Panc1 (cell line): Measurements from ENCODE around the gene SHC1. TPM values are rescaled to one million over a fixed set of nuclear protein-coding genes. Genes with fewer than 3 reads are reported as not detected.

Source experiments
- ATAC-seq: fragments of 200-7000 bp; cut with Tn5 transposase; 2 replicates; pipeline ENCODE4 v1.9.1; 2020; ENCODE audit warnings: mild to moderate bottlenecking, moderate library complexity
- BruUV-seq: library from RNA; stranded (reverse); fragments of 400-500 nt; replicated peaks from 2 replicates; lab custom pipeline; 2021; lab: Mats Ljungman, UMichigan
- CTCF ChIA-PET: fragments of 300-600 bp; sonication (Branson Sonifier 250); formaldehyde crosslinking; loops from one replicate; lab custom pipeline; 2022; ENCODE audit warnings: antibody characterized with exemption; lab: Charles Lee
- POLR2A ChIA-PET: fragments of 300-600 bp; sonication (Branson Sonifier 250); formaldehyde crosslinking; loops from one replicate; lab custom pipeline; 2022; ENCODE audit warnings: antibody characterized with exemption; lab: Charles Lee
- DNase-seq: peaks from one replicate; pipeline ENCODE4 v3.0.0-alpha.2; 2010; ENCODE audit warnings: low read depth, low spot score
- H3K27ac ChIP-seq: 2 replicates; pipeline ENCODE4 v1.5.1; 2011; ENCODE audit warnings: mild to moderate bottlenecking, low read length, inconsistent platforms
- H3K27me3 ChIP-seq: fragments of 200-500 bp; sonication (Bioruptor generic); 2 replicates; pipeline ENCODE4 v1.6.0; 2014; ENCODE audit warnings: low read length, inconsistent platforms; ENCODE audit not compliant: control insufficient read depth, insufficient read depth
- H3K36me3 ChIP-seq: fragments of 200-500 bp; sonication (Bioruptor generic); 2 replicates; pipeline ENCODE4 v1.5.1; 2014; ENCODE audit warnings: inconsistent platforms, mild to moderate bottlenecking, low read length, moderate library complexity; ENCODE audit not compliant: control insufficient read depth, insufficient read depth
- H3K4me1 ChIP-seq: 2 replicates; pipeline ENCODE4 v1.5.1; 2011; ENCODE audit warnings: inconsistent platforms, mild to moderate bottlenecking, low read length, moderate library complexity; ENCODE audit not compliant: control insufficient read depth, insufficient read depth
- H3K4me3 ChIP-seq, 2 experiments: 2 replicates each; pipeline ENCODE4 v1.5.1; 2011 to 2012; ENCODE audit warnings: low read depth in 2 of 2, low read length in 2 of 2, mild to moderate bottlenecking in 2 of 2, inconsistent platforms in 1 of 2, moderate library complexity in 1 of 2
- H3K9me3 ChIP-seq: fragments of 200-500 bp; sonication (Bioruptor generic); 2 replicates; pipeline ENCODE4 v1.5.1; 2014; ENCODE audit warnings: low read depth, mild to moderate bottlenecking, inconsistent platforms, low read length, moderate library complexity; ENCODE audit not compliant: control insufficient read depth, insufficient read depth
- POLR2AphosphoS5 ChIP-seq: IDR thresholded peaks from 2 replicates; pipeline ENCODE4 v1.6.1; 2012; ENCODE audit warnings: mild to moderate bottlenecking, low read depth, low read length, moderate library complexity
- SIN3A ChIP-seq: IDR thresholded peaks from 2 replicates; pipeline ENCODE4 v1.6.1; 2012; ENCODE audit warnings: low read depth, mild to moderate bottlenecking, low read length, moderate library complexity, borderline replicate concordance; ENCODE audit not compliant: insufficient read depth
- TCF7L2 ChIP-seq: IDR thresholded peaks from 2 replicates; pipeline ENCODE4 v1.6.1; 2011; ENCODE audit warnings: mild to moderate bottlenecking, low read depth, low read length, inconsistent platforms
- in situ Hi-C: cut with HindIII; loops from 2 replicates; pipeline ENCODE4 v1.10.0; 2016; ENCODE audit warnings: low sequenced_read_pairs, low pct_unique_long_range_greater_than_20kb
- intact Hi-C: fragments of 100-400 bp; cut with micrococcal nuclease; formaldehyde crosslinking; loops from one replicate; pipeline ENCODE4 v1.10.0; 2022; ENCODE audit not compliant: unreplicated experiment
- total RNA-seq: library from RNA; stranded (reverse); gene quantifications from one replicate; pipeline ENCODE4 v1.2.1, GENCODE V29; 2021; ENCODE audit not compliant: unreplicated experiment
- TF ChIP-seq, protein P1 (sequence below), 2 experiments: IDR thresholded peaks; 2 replicates each; pipeline ENCODE4 v1.6.1; 2011 to 2012; ENCODE audit warnings: low read depth in 2 of 2, control low read depth in 1 of 2, low read length in 1 of 2, mild to moderate bottlenecking in 1 of 2, moderate library complexity in 1 of 2; ENCODE audit not compliant: insufficient read depth in 1 of 2
- TF ChIP-seq, protein P2 (sequence below): fragments of 450-650 bp; IDR thresholded peaks from 2 replicates; pipeline ENCODE4 v1.5.1; 2017; ENCODE audit warnings: mild to moderate bottlenecking

SHC1 gene
- total RNA-seq, 1 experiment from 2014 or later: 373 TPM

DNA sequence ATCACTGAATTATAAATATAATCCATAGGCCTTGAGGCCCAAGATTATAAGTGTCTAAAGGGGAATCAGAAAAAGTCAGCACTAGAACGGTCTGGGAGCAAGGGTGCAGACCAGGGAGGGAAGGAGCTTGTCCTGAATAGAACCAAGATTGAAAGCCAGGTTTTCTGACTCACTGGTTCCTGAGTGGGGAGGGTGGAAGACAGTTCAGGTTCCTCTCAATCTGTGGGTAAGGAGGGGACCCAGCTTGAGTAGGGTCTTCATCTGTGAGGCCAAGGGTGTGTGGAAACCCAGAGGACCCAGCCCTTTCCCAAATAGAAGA lies 23.7 kb upstream of the SHC1 start:
- CTCF ChIA-PET: interaction anchor here (0.6 to 0.8 kb wide), 2 partner anchors 23 to 90 kb away, joined by 3 read pairs; no protein-coding TSS in a partner anchor
- Histone ChIP-seq H3K27ac (peak overlapping the region; percentile 48; the same call in 1 of the 2 replicates), H3K4me3 (no peak overlapping the region), H3K9me3 (no peaks in the 10 kb centered on the region), H3K4me1 (peaks cover 8% of the 10 kb centered on the region), H3K27me3 (no peaks in the 10 kb centered on the region), H3K36me3 (peaks cover 4% of the 10 kb centered on the region; the same call in 1 of the 2 replicates)
- in situ Hi-C loops (no loop called here), intact Hi-C loops (no loop called here)
- DNase-seq (no peak), ATAC-seq (no peak)
- POLR2A ChIA-PET: interaction anchor here (1.2 kb wide), 1 partner anchor 20 kb away, joined by 3 read pairs; no protein-coding TSS in a partner anchor
- BruUV-seq: no TSS peak
- TF ChIP-seq, protein P1, sequence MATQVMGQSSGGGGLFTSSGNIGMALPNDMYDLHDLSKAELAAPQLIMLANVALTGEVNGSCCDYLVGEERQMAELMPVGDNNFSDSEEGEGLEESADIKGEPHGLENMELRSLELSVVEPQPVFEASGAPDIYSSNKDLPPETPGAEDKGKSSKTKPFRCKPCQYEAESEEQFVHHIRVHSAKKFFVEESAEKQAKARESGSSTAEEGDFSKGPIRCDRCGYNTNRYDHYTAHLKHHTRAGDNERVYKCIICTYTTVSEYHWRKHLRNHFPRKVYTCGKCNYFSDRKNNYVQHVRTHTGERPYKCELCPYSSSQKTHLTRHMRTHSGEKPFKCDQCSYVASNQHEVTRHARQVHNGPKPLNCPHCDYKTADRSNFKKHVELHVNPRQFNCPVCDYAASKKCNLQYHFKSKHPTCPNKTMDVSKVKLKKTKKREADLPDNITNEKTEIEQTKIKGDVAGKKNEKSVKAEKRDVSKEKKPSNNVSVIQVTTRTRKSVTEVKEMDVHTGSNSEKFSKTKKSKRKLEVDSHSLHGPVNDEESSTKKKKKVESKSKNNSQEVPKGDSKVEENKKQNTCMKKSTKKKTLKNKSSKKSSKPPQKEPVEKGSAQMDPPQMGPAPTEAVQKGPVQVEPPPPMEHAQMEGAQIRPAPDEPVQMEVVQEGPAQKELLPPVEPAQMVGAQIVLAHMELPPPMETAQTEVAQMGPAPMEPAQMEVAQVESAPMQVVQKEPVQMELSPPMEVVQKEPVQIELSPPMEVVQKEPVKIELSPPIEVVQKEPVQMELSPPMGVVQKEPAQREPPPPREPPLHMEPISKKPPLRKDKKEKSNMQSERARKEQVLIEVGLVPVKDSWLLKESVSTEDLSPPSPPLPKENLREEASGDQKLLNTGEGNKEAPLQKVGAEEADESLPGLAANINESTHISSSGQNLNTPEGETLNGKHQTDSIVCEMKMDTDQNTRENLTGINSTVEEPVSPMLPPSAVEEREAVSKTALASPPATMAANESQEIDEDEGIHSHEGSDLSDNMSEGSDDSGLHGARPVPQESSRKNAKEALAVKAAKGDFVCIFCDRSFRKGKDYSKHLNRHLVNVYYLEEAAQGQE (IDR thresholded peaks at IDR 0.05; ENCODE audit: insufficient read depth in 1 of 2, low read depth in 2 of 2, low read length in 1 of 2): no peak
- TF ChIP-seq, protein P2, sequence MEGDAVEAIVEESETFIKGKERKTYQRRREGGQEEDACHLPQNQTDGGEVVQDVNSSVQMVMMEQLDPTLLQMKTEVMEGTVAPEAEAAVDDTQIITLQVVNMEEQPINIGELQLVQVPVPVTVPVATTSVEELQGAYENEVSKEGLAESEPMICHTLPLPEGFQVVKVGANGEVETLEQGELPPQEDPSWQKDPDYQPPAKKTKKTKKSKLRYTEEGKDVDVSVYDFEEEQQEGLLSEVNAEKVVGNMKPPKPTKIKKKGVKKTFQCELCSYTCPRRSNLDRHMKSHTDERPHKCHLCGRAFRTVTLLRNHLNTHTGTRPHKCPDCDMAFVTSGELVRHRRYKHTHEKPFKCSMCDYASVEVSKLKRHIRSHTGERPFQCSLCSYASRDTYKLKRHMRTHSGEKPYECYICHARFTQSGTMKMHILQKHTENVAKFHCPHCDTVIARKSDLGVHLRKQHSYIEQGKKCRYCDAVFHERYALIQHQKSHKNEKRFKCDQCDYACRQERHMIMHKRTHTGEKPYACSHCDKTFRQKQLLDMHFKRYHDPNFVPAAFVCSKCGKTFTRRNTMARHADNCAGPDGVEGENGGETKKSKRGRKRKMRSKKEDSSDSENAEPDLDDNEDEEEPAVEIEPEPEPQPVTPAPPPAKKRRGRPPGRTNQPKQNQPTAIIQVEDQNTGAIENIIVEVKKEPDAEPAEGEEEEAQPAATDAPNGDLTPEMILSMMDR: no peak
- TF ChIP-seq POLR2AphosphoS5 (no peak), TCF7L2 (no peak), SIN3A (no peak)

DNA sequence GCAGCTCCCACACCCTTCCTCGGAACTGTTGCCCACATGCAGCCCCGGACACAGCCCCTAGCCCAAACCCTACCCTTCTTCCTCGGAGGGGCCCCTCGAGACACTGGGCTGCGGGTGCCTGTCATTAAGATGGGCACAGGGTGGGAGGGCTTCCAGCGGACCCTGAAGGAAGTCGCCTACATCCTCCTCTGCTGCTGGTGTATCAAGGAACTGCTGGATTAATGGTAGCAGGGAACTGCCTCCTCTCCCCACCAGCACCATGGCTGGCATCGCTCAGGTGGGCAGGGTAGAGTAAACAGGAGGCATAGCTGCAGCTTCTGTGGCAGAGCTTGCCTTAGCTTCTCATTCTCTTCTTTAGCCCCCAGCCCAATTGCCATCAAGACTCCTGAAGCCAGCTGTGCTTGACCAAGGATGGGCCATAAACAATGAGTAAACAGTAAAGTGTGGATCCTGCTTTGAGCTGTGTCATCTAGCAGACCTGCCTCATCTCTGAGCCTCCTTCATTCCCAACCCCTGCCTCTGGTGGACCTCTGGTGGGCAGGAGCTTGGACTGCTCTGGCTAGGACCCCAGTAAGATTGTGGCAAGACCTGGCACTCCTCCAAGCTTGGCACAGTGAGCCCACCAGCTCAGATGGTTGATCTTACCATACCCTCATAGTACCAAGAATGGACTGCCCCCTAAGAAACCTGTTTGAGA lies 23.2 kb upstream of the SHC1 start, which contains the start of gene LENEP:
Gene LENEP, plus strand, starts transcription at position 15 of the 697 bp plus-strand sequence. Its CDS starts 22 bp downstream, at position 37.
- in situ Hi-C loops (no loop called here), intact Hi-C loops (no loop called here)
- H3K4me1 ChIP-seq: peaks cover 8% of the 10 kb centered on the region
- TF ChIP-seq SIN3A (no peak), POLR2AphosphoS5 (no peak)
- TF ChIP-seq, protein P2: no peak
- TF ChIP-seq, protein P1 (IDR thresholded peaks at IDR 0.05; ENCODE audit: insufficient read depth in 1 of 2, low read depth in 2 of 2, low read length in 1 of 2): no peak
- no TSS peak for BruUV-seq
- H3K4me3 ChIP-seq: no peak within 1 kb of the TSS
- DNase-seq (no peak), ATAC-seq (peak; percentile 7; the same call in 1 of the 2 replicates)
- H3K27me3 ChIP-seq: no peaks in the 10 kb centered on the region
- ChIA-PET POLR2A (interaction anchor here (0.6 to 1.6 kb wide), 4 partner anchors 9 to 24 kb away, joined by 3 to 12 read pairs (median 3); partner anchors contain the start of gene FLAD1), CTCF (interaction anchor here (0.6 to 0.8 kb wide), 3 partner anchors 19 to 24 kb away, joined by 3 to 7 read pairs (median 3); no protein-coding TSS in a partner anchor)
- H3K36me3 ChIP-seq: peaks cover 4% of the 10 kb centered on the region; the same call in 1 of the 2 replicates
- peak within 1 kb of the TSS; percentile 48; the same call in 1 of the 2 replicates for H3K27ac ChIP-seq
- no peaks in the 10 kb centered on the region for H3K9me3 ChIP-seq
